Keratinocyte (primary cell): ENCODE measurements around the gene GNPDA2. TPM values are rescaled to one million over a fixed set of nuclear protein-coding genes. Genes with fewer than 3 reads are reported as not detected.

Experiments used
- DNase-seq: peaks from one replicate; pipeline ENCODE4 v3.0.0-alpha.2; 2011; ENCODE audit warnings: low read depth, missing footprints, low spot score
- FAIRE-seq: peaks from 2 replicates; lab custom pipeline; 2011; peaks lifted over from hg19 to GRCh38; lab: Jason Lieb, UNC
- H2AFZ ChIP-seq: 2 replicates; pipeline ENCODE4 v1.6.0; 2012; ENCODE audit warnings: low read length, control low read depth, inconsistent platforms; ENCODE audit not compliant: control insufficient read depth
- H3K27ac ChIP-seq: 2 replicates; pipeline ENCODE4 v1.5.1; 2011; ENCODE audit warnings: low read length; ENCODE audit not compliant: control insufficient read depth, insufficient read depth
- H3K27me3 ChIP-seq: 3 replicates; pipeline ENCODE4 v1.6.0; 2011; ENCODE audit warnings: low read length; ENCODE audit not compliant: control insufficient read depth, insufficient read depth; ENCODE audit errors: extremely low read depth
- H3K36me3 ChIP-seq, 2 experiments: 2 replicates in 1 of 2; 3 replicates in 1 of 2; pipeline ENCODE4 v1.5.1; 2011; ENCODE audit warnings: low read length in 2 of 2, mild to moderate bottlenecking in 1 of 2; ENCODE audit not compliant: control insufficient read depth in 2 of 2, insufficient read depth in 2 of 2; ENCODE audit errors: extremely low read depth in 1 of 2
- H3K4me1 ChIP-seq: 3 replicates; pipeline ENCODE4 v1.5.1; 2011; ENCODE audit warnings: low read length; ENCODE audit not compliant: control insufficient read depth, insufficient read depth; ENCODE audit errors: extremely low read depth
- H3K4me2 ChIP-seq: 3 replicates; pipeline ENCODE4 v1.6.0; 2011; ENCODE audit warnings: low read depth, low read length; ENCODE audit not compliant: control insufficient read depth, insufficient read depth; ENCODE audit errors: extremely low read depth
- H3K4me3 ChIP-seq, 3 experiments: fragments of 200-600 bp in 1 of 3; sonication (generic) in 1 of 3; 2 replicates in 2 of 3; 3 replicates in 1 of 3; pipeline ENCODE4 v1.5.1; 2011 to 2016; ENCODE audit warnings: low read length in 3 of 3, mild to moderate bottlenecking in 3 of 3, control low read depth in 2 of 3, inconsistent platforms in 1 of 3, low read depth in 1 of 3, mixed read lengths in 1 of 3, mixed run types in 1 of 3, moderate library complexity in 1 of 3; ENCODE audit not compliant: control insufficient read depth in 2 of 3, insufficient read depth in 2 of 3; ENCODE audit errors: extremely low read depth in 1 of 3
- H3K79me2 ChIP-seq: 2 replicates; pipeline ENCODE4 v1.6.0; 2012; ENCODE audit warnings: low read length; ENCODE audit not compliant: control insufficient read depth, insufficient read depth
- H3K9ac ChIP-seq: 3 replicates; pipeline ENCODE4 v1.6.0; 2011; ENCODE audit warnings: low read length; ENCODE audit not compliant: control insufficient read depth, insufficient read depth; ENCODE audit errors: extremely low read depth
- H3K9me1 ChIP-seq: 3 replicates; pipeline ENCODE4 v1.6.0; 2011; ENCODE audit warnings: low read length; ENCODE audit not compliant: control insufficient read depth, insufficient read depth; ENCODE audit errors: extremely low read depth
- H3K9me3 ChIP-seq: 2 replicates; pipeline ENCODE4 v1.5.1; 2012; ENCODE audit warnings: low read depth, low read length; ENCODE audit not compliant: control insufficient read depth
- H4K20me1 ChIP-seq: 3 replicates; pipeline ENCODE4 v1.6.0; 2011; ENCODE audit warnings: low read length; ENCODE audit not compliant: control insufficient read depth, insufficient read depth; ENCODE audit errors: extremely low read depth
- CTCF ChIP-seq, 3 experiments: IDR thresholded peaks in 1 of 3; conservative IDR thresholded peaks in 1 of 3; optimal IDR thresholded peaks in 1 of 3; 2 replicates in 2 of 3; 3 replicates in 1 of 3; pipeline versions ENCODE3 to v1.5.1; 2011; ENCODE audit warnings: low read length in 3 of 3, mild to moderate bottlenecking in 3 of 3, moderate library complexity in 2 of 3, control low read depth in 1 of 3, inconsistent platforms in 1 of 3; ENCODE audit not compliant: insufficient read depth in 2 of 3; ENCODE audit errors: extremely low read depth in 1 of 3
- EZH2 ChIP-seq: IDR thresholded peaks from one replicate; pipeline ENCODE4 v1.6.1; 2012; ENCODE audit warnings: inconsistent platforms, mild to moderate bottlenecking, low read length, moderate library complexity
- dilution Hi-C: fragments of 300-500 bp; cut with MboI; formaldehyde crosslinking; loops from one replicate; pipeline ENCODE4 v1.7.0; 2020; ENCODE audit warnings: low sequenced_read_pairs; ENCODE audit not compliant: extremely low pct_ligation_motif_present
- polyA plus RNA-seq, 5 experiments: library from polyadenylated mRNA; depleted of rRNA in 3 of 5; stranded (reverse) in 3 of 5; stranded (forward) in 1 of 5; unstranded in 1 of 5; fragments of >200 nt; gene quantifications; 1 replicate in 1 of 5; 2 replicates in 3 of 5; 3 replicates in 1 of 5; pipeline versions ENCODE4 v1.2.1 to v1.2.3, GENCODE V29; 2011 to 2012; ENCODE audit warnings: missing spikeins in 2 of 5, low read depth in 1 of 5, low replicate concordance in 1 of 5

Gene GNPDA2
- polyA plus RNA-seq, 1 donor (not counting 4 experiments of a cell fraction or from before 2014, with no cell fraction given): 22.6 TPM

- no peaks in the 10 kb centered on the region for H3K9me1 ChIP-seq
- H3K27me3 ChIP-seq: no peaks in the 10 kb centered on the region
- no peak overlapping the region for H2AFZ ChIP-seq
- dilution Hi-C loops: no loop called here
- H3K4me2 ChIP-seq: no peak overlapping the region
- H3K9ac ChIP-seq: no peak overlapping the region
- peaks cover under 1 to 8% of the 10 kb centered on the region in 2 experiments for H3K36me3 ChIP-seq
- H3K27ac ChIP-seq: no peak overlapping the region
- no peak for FAIRE-seq
- H3K4me3 ChIP-seq: no peak overlapping the region
- no peaks in the 10 kb centered on the region for H3K9me3 ChIP-seq
- no peaks in the 10 kb centered on the region for H4K20me1 ChIP-seq
- no peaks in the 10 kb centered on the region for H3K4me1 ChIP-seq
- no peaks in the 10 kb centered on the region for H3K79me2 ChIP-seq
- no peak for TF ChIP-seq EZH2
- no peak for TF ChIP-seq CTCF (optimal IDR thresholded peaks at IDR 0.05 in 1 of 3, IDR thresholded peaks at IDR 0.05 in 1 of 3, conservative IDR thresholded peaks at IDR 0.05 in 1 of 3; ENCODE audit: extremely low read depth in 1 of 3, insufficient read depth in 2 of 3, low read length in 3 of 3)
- no peak for DNase-seq
Measured at GRCh38 chr4:44700427-44700826, 25.9 kb downstream of the GNPDA2 start.

GRCh38 chr4:44684648-44685047 lies 41.7 kb downstream of the GNPDA2 start:
- Histone ChIP-seq H3K4me3 (no peak overlapping the region), H3K27me3 (no peaks in the 10 kb centered on the region), H4K20me1 (no peaks in the 10 kb centered on the region), H3K79me2 (peaks cover 23% of the 10 kb centered on the region), H3K9me1 (no peaks in the 10 kb centered on the region), H3K36me3 (peaks cover 5 to 10% of the 10 kb centered on the region in 2 experiments), H3K4me2 (no peak overlapping the region), H3K9ac (no peak overlapping the region), H3K9me3 (no peaks in the 10 kb centered on the region), H3K27ac (no peak overlapping the region), H2AFZ (no peak overlapping the region), H3K4me1 (peaks cover 3% of the 10 kb centered on the region)
- TF ChIP-seq CTCF (optimal IDR thresholded peaks at IDR 0.05 in 1 of 3, IDR thresholded peaks at IDR 0.05 in 1 of 3, conservative IDR thresholded peaks at IDR 0.05 in 1 of 3; ENCODE audit: extremely low read depth in 1 of 3, insufficient read depth in 2 of 3, low read length in 3 of 3) (no peak), EZH2 (no peak)
- DNase-seq: no peak
- dilution Hi-C loops: no loop called here
- no peak for FAIRE-seq
